ENCODE results near the gene STAC3. TPM values are rescaled to one million over a fixed set of nuclear protein-coding genes. Genes with fewer than 3 reads are reported as not detected.

STAC3 gene
- total RNA-seq, 2 experiments from 2014 or later: 10.7 to 11.4 TPM

GRCh38 chr12:57229634-57230380 lies 21.2 kb downstream of the STAC3 start, which contains the start of gene SHMT2:
Gene SHMT2 (plus strand): TSS chr12:57229711. CDS start chr12:57229779, 68 bp downstream.
- H3K4me1 Mint-ChIP-seq: peaks cover 47% of the 10 kb centered on the region
- DNase-seq (peak; percentile 86), ATAC-seq (ENCODE audit: low read depth) (peak; percentile 65)
- H3K27ac Mint-ChIP-seq: peak within 1 kb of the TSS; percentile 91
- peak within 1 kb of the TSS; percentile 95 for H3K4me3 Mint-ChIP-seq
- no peaks in the 10 kb centered on the region for H3K9me3 Mint-ChIP-seq
- peaks cover 21% of the 10 kb centered on the region for H3K27me3 Mint-ChIP-seq
- H3K36me3 Mint-ChIP-seq: peaks cover 32% of the 10 kb centered on the region
- POLR2A ChIA-PET: interaction anchor here (0.6 to 6.1 kb wide), 11 partner anchors 8 to 250 kb away, joined by 3 to 71 read pairs (median 3); partner anchors contain the start of genes NEMP1, NXPH4 and STAT6

- Mint-ChIP-seq H3K4me3 (peak overlapping the region; percentile 95), H3K27ac (peak overlapping the region; percentile 91), H3K9me3 (no peaks in the 10 kb centered on the region), H3K27me3 (peaks cover 26% of the 10 kb centered on the region), H3K36me3 (peaks cover 28% of the 10 kb centered on the region), H3K4me1 (peaks cover 47% of the 10 kb centered on the region)
- DNase-seq (no peak), ATAC-seq (ENCODE audit: low read depth) (peak; percentile 23)
- POLR2A ChIA-PET: interaction anchor here (0.9 to 6.1 kb wide), 10 partner anchors 8 to 251 kb away, joined by 3 to 71 read pairs (median 3); partner anchors contain the start of genes NEMP1, NXPH4 and STAT6
Observed at GRCh38 chr12:57229046-57229633, 21.8 kb downstream of the STAC3 start.

GRCh38 chr12:57227315-57228115 lies 23.5 kb downstream of the STAC3 start:
- Mint-ChIP-seq H3K27me3 (peaks cover 42% of the 10 kb centered on the region), H3K36me3 (peaks cover 15% of the 10 kb centered on the region), H3K9me3 (no peaks in the 10 kb centered on the region), H3K4me1 (peaks cover 54% of the 10 kb centered on the region), H3K27ac (peak overlapping the region; percentile 4), H3K4me3 (peak overlapping the region; percentile 22)
- no peak for ATAC-seq (ENCODE audit: low read depth)
- POLR2A ChIA-PET: interaction anchor here (0.6 to 6.1 kb wide), 3 partner anchors 10 to 465 kb away, joined by 3 to 71 read pairs (median 4); partner anchors contain the start of genes HSD17B6 and NXPH4
- DNase-seq: no peak

- H3K9me3 Mint-ChIP-seq: no peaks in the 10 kb centered on the region
- peaks cover 50% of the 10 kb centered on the region for H3K27me3 Mint-ChIP-seq
- peaks cover 58% of the 10 kb centered on the region for H3K4me1 Mint-ChIP-seq
- ATAC-seq (ENCODE audit: low read depth): no peak
- POLR2A ChIA-PET: interaction anchor here (0.8 to 6.1 kb wide), 4 partner anchors 10 to 232 kb away, joined by 3 to 71 read pairs (median 5); partner anchors contain the start of genes NXPH4 and STAT6
- peak overlapping the region; percentile 37 for H3K27ac Mint-ChIP-seq
- DNase-seq: peak; percentile 46
- H3K36me3 Mint-ChIP-seq: peaks cover 11% of the 10 kb centered on the region
- peak overlapping the region; percentile 71 for H3K4me3 Mint-ChIP-seq
Observed at GRCh38 chr12:57226588-57227314, 24.2 kb downstream of the STAC3 start.

- POLR2A ChIA-PET: interaction anchor here (1.1 to 6.1 kb wide), 2 partner anchors 14 to 114 kb away, joined by 3 to 71 read pairs; partner anchors contain the start of gene STAT6
- peaks cover 60% of the 10 kb centered on the region for H3K27me3 Mint-ChIP-seq
- no peak for ATAC-seq (ENCODE audit: low read depth)
- H3K36me3 Mint-ChIP-seq: peaks cover 10% of the 10 kb centered on the region
- no peaks in the 10 kb centered on the region for H3K9me3 Mint-ChIP-seq
- DNase-seq: no peak
- H3K27ac Mint-ChIP-seq: peak overlapping the region; percentile 56
- H3K4me3 Mint-ChIP-seq: peak overlapping the region; percentile 60
- H3K4me1 Mint-ChIP-seq: peaks cover 59% of the 10 kb centered on the region
Observed at GRCh38 chr12:57225680-57226210, 25.2 kb downstream of the STAC3 start.

GRCh38 chr12:57224973-57225679 lies 25.9 kb downstream of the STAC3 start:
- peaks cover 4% of the 10 kb centered on the region for H3K36me3 Mint-ChIP-seq
- DNase-seq (peak; percentile 85), ATAC-seq (ENCODE audit: low read depth) (peak; percentile 53)
- H3K9me3 Mint-ChIP-seq: no peaks in the 10 kb centered on the region
- POLR2A ChIA-PET: interaction anchor here (0.9 to 6.1 kb wide), 4 partner anchors 13 to 114 kb away, joined by 3 to 71 read pairs (median 12); partner anchors contain the start of gene STAT6
- H3K27ac Mint-ChIP-seq: peak overlapping the region; percentile 60
- H3K4me1 Mint-ChIP-seq: peaks cover 56% of the 10 kb centered on the region
- peak overlapping the region; percentile 60 for H3K4me3 Mint-ChIP-seq
- peaks cover 64% of the 10 kb centered on the region for H3K27me3 Mint-ChIP-seq

GRCh38 chr12:57224278-57224972 lies 26.6 kb downstream of the STAC3 start:
- H3K4me3 Mint-ChIP-seq: no peak overlapping the region
- POLR2A ChIA-PET: interaction anchor here (0.7 to 2.9 kb wide), 3 partner anchors 14 to 114 kb away, joined by 3 to 22 read pairs (median 3); a partner anchor contains a TSS
- H3K9me3 Mint-ChIP-seq: no peaks in the 10 kb centered on the region
- ATAC-seq (ENCODE audit: low read depth): no peak
- DNase-seq: no peak
- no peaks in the 10 kb centered on the region for H3K36me3 Mint-ChIP-seq
- H3K4me1 Mint-ChIP-seq: peaks cover 58% of the 10 kb centered on the region
- H3K27ac Mint-ChIP-seq: no peak overlapping the region
- peaks cover 69% of the 10 kb centered on the region for H3K27me3 Mint-ChIP-seq

GRCh38 chr12:57223191-57224165 lies 27.5 kb downstream of the STAC3 start:
- peak; percentile 55 for ATAC-seq (ENCODE audit: low read depth)
- H3K4me3 Mint-ChIP-seq: peak overlapping the region; percentile 4
- POLR2A ChIA-PET: interaction anchor here (0.9 to 2.9 kb wide), 3 partner anchors 15 to 19 kb away, joined by 3 to 22 read pairs (median 5); a partner anchor contains a TSS
- peaks cover 50% of the 10 kb centered on the region for H3K4me1 Mint-ChIP-seq
- H3K27me3 Mint-ChIP-seq: peaks cover 78% of the 10 kb centered on the region
- peak; percentile 54 for DNase-seq
- H3K36me3 Mint-ChIP-seq: no peaks in the 10 kb centered on the region
- H3K27ac Mint-ChIP-seq: peak overlapping the region; percentile 0
- no peaks in the 10 kb centered on the region for H3K9me3 Mint-ChIP-seq

- H3K27ac Mint-ChIP-seq: no peak overlapping the region
- ATAC-seq (ENCODE audit: low read depth): peak; percentile 5
- H3K36me3 Mint-ChIP-seq: no peaks in the 10 kb centered on the region
- peak; percentile 49 for DNase-seq
- POLR2A ChIA-PET: interaction anchor here (0.6 to 2.9 kb wide), 3 partner anchors 9 to 20 kb away, joined by 3 to 22 read pairs (median 5); a partner anchor contains a TSS
- peaks cover 47% of the 10 kb centered on the region for H3K4me1 Mint-ChIP-seq
- no peaks in the 10 kb centered on the region for H3K9me3 Mint-ChIP-seq
- no peak overlapping the region for H3K4me3 Mint-ChIP-seq
- H3K27me3 Mint-ChIP-seq: peaks cover 82% of the 10 kb centered on the region
Observed at GRCh38 chr12:57222286-57223190, 28.4 kb downstream of the STAC3 start.

Measured in activated naive CD8-positive, alpha-beta T cell treated with anti-CD3 and anti-CD28 coated beads, Interleukin-2, amount 10 ng/mL, durations not matched to agents 7 days and 5 days (primary cell).